Nephron progenitor cell (in vitro differentiated cells): ENCODE data around the gene HTT.

Source experiments
- DNase-seq: peaks from one replicate; pipeline ENCODE4 v3.0.0; 2021
- H3K27ac Mint-ChIP-seq: 2 replicates; pipeline ENCODE4 v1.8.0; 2021; ENCODE audit warnings: mild to moderate bottlenecking, moderate library complexity, mixed read lengths
- H3K27me3 Mint-ChIP-seq: 2 replicates; pipeline ENCODE4 v1.8.0; 2021; ENCODE audit warnings: mild to moderate bottlenecking, low read depth, mixed read lengths; ENCODE audit not compliant: poor library complexity
- H3K36me3 Mint-ChIP-seq: 2 replicates; pipeline ENCODE4 v1.8.0; 2021; ENCODE audit warnings: low read depth, mixed read lengths
- H3K4me1 Mint-ChIP-seq: 2 replicates; pipeline ENCODE4 v1.8.0; 2021; ENCODE audit warnings: mixed read lengths
- H3K4me3 Mint-ChIP-seq: 2 replicates; pipeline ENCODE4 v1.8.0; 2021; ENCODE audit warnings: mild to moderate bottlenecking, moderate library complexity, mixed read lengths
- H3K9me3 Mint-ChIP-seq: 2 replicates; pipeline ENCODE4 v1.8.0; 2021; ENCODE audit warnings: mild to moderate bottlenecking, moderate library complexity, mixed read lengths
- TF ChIP-seq, protein P1 (sequence below): fragments of 200-600 bp; sonication (generic); IDR thresholded peaks from 2 replicates; pipeline ENCODE4 v1.5.0; 2021; ENCODE audit warnings: antibody characterized with exemption

The HTT gene

DNA sequence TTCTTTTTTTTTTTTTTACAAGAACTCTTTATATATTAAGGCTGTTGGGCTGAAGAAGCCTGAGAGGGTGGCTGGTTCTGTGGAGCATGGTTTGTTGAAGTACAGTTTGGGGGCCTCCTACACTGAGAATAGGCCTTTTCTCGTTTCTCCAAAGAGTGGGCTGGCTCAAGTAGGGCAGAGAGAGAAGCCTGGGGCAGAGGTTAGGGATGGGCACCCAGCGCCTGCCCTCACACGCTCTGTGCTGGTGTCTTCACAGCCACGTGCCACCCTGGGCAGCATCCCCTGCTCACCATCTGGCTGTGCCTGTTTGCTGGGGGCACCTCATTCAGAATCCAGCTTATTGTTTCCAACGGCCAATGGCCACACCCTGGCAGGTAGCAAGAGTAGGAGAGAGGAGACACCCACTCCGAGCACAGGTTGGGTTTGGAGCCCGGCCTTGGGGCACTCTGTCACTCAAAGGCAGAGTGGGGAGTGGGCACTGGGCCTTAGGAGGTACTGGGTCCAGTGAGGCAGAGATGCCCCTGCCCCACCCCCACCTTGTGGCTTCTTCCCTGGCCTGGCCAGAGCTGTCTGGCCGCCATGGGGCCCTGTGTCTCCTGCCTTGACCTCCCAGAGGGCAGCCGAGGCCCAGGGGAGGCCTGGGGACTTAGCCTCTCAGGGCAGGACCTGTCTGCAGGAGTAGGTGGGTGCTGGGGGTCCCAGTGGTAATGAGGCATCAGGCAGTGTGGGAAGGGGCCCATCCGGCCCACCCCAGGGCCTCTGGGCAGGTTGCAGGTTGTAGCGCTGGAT, 177.4 kb downstream of the HTT start:
- no peaks in the 10 kb centered on the region for H3K9me3 Mint-ChIP-seq
- H3K27ac Mint-ChIP-seq = no peak overlapping the region
- TF ChIP-seq, protein P1, sequence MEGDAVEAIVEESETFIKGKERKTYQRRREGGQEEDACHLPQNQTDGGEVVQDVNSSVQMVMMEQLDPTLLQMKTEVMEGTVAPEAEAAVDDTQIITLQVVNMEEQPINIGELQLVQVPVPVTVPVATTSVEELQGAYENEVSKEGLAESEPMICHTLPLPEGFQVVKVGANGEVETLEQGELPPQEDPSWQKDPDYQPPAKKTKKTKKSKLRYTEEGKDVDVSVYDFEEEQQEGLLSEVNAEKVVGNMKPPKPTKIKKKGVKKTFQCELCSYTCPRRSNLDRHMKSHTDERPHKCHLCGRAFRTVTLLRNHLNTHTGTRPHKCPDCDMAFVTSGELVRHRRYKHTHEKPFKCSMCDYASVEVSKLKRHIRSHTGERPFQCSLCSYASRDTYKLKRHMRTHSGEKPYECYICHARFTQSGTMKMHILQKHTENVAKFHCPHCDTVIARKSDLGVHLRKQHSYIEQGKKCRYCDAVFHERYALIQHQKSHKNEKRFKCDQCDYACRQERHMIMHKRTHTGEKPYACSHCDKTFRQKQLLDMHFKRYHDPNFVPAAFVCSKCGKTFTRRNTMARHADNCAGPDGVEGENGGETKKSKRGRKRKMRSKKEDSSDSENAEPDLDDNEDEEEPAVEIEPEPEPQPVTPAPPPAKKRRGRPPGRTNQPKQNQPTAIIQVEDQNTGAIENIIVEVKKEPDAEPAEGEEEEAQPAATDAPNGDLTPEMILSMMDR = no peak
- no peak overlapping the region for H3K4me3 Mint-ChIP-seq
- DNase-seq = peak; percentile 1
- peaks cover 4% of the 10 kb centered on the region for H3K4me1 Mint-ChIP-seq
- H3K36me3 Mint-ChIP-seq = no peaks in the 10 kb centered on the region
- no peaks in the 10 kb centered on the region for H3K27me3 Mint-ChIP-seq

DNA sequence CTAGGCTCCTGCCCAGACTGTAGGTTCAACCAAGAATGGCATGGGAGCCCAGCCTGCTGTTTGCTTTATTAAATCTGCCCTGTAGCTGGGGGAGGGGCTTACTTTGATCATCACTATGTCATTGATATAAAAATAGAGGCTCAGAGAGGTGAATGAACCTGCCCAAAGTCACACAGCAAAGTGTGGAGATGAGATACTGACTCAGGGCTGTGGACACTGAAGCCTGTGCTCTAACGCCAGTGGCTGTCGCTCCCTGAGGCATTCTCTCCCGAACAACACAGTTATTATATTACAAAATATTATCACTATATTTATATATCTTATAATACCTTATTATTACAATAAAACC, 178.0 kb downstream of the HTT start:
- Mint-ChIP-seq H3K9me3 (no peaks in the 10 kb centered on the region), H3K4me1 (peaks cover 4% of the 10 kb centered on the region), H3K27ac (no peak overlapping the region), H3K36me3 (no peaks in the 10 kb centered on the region), H3K27me3 (no peaks in the 10 kb centered on the region), H3K4me3 (no peak overlapping the region)
- TF ChIP-seq, protein P1 = no peak
- DNase-seq = no peak

DNA sequence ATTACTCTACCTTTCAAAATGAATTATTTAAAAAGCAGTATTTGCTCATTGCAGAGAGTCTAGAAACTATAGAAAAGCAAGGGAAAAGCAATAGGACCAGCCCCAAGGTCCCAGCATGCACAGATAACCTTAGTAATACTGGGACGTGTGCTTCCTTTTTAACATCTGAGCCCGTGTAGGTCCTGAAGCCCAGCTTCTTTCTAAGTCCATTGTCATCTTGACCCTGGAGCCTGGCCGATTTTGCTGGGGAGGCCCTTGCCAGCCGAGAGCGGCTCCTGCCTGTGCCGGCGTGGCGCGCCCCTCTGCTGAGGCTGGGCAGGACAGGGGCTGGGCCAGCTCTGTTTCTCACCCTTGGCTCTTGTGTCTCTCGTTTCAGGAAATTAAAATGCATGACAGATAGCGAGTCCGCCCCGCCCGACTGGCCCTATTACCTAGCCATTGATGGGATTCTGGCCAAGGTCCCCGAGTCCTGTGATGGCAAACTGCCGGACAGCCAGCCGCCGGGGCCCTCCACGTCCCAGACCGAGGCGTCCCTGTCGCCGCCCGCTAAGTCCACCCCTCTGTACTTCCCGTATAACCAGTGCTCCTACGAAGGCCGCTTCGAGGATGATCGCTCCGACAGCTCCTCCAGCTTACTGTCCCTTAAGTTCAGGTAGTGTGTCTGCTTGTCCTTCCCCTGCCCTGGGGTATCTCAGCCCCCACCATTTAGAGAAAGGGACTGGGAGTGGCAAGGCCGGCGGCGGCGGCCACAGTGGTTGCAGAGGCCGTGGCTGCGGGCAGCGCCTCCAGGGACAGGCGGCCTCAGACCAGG, 178.6 kb downstream of the HTT start:
- TF ChIP-seq, protein P1 = no peak
- DNase-seq = peak; percentile 3
- Mint-ChIP-seq H3K4me1 (peaks cover 4% of the 10 kb centered on the region), H3K36me3 (no peaks in the 10 kb centered on the region), H3K27me3 (no peaks in the 10 kb centered on the region), H3K9me3 (no peaks in the 10 kb centered on the region), H3K27ac (no peak overlapping the region), H3K4me3 (no peak overlapping the region)

DNA sequence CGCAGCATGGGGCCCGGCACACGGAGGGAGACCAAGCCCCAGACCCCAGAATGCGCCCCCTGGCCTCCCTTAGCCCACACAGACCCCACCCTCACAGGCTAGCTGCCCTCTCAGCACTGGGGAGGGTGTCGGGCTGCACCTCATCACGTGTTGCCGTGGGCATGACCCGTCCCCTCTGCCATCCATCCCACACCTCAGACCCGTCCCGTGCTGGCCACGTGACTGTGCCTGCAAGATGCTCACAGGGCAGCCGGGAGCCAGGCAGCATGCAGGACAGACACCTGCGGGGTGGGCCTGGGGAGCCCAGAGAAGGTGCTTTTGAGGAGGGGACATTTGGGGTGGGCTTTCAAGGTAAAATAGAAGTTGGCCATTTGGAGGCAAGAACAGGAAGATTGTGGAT, 179.3 kb downstream of the HTT start:
- Mint-ChIP-seq H3K9me3 (no peaks in the 10 kb centered on the region), H3K4me3 (no peak overlapping the region), H3K4me1 (peaks cover 4% of the 10 kb centered on the region), H3K27me3 (no peaks in the 10 kb centered on the region), H3K27ac (no peak overlapping the region), H3K36me3 (no peaks in the 10 kb centered on the region)
- DNase-seq = no peak
- TF ChIP-seq, protein P1 = no peak

DNA sequence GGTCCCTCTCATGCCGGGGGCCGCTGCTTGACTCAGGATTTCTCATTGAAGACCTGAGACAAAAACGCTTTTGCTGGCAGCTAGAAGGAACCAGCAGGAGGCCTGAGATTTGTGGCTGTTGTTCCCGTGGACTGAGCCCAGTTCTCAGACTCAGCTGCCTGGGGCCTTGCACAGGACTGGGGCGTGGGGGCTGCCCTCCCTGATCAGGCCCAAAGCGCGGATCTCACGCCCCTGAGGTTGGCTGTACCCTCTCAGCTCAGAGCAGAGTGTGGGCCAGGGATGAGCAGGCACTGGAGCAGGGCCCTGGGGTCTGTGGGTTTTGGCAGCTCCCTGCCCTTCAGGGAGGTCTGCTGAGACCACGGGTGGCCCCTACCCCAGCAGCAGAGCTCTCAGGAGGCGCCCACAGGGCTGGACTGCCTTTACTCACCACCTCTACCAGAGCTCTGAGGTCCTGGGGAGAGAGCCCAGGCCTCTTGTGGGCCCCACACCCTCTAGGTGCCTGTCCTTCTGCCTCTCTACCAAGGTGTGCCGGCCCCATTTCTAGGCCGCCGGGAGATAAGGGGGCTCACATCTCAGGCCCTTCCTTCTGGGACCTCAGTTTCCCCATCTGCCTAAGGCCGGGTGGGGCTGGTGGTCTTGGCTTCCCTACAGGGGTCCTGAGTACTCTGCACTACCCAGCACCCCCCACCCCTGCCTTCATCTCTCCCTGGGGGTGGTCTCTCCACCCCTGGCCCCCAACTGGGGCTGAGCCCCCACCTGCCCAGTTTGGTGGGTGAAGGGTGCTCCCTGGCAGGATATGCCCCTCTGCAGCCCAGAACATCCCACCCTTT, 180.0 kb downstream of the HTT start:
- Mint-ChIP-seq H3K9me3 (no peaks in the 10 kb centered on the region), H3K4me1 (peaks cover 4% of the 10 kb centered on the region), H3K36me3 (no peaks in the 10 kb centered on the region), H3K27ac (no peak overlapping the region), H3K4me3 (no peak overlapping the region), H3K27me3 (no peaks in the 10 kb centered on the region)
- TF ChIP-seq, protein P1 = no peak
- DNase-seq = no peak
